ENCODE results near the gene SEC14L2.

SEC14L2 gene

GRCh38 chr22:30425327-30425615 is 28.5 kb downstream of the SEC14L2 start:
- no peak for DNase-seq (ENCODE audit: low spot score)
- ChIA-PET CTCF (no interaction called here), POLR2A (ENCODE audit: low non-redundant PET) (no interaction called here)
- TF ChIP-seq CTCF (conservative IDR thresholded peaks at IDR 0.05; ENCODE audit: low read depth): no peak
- peak overlapping the region; percentile 99 for H3K27ac ChIP-seq

GRCh38 chr22:30425616-30426387 is 29.0 kb downstream of the SEC14L2 start, which contains the start of gene MTFP1:
TSS of gene MTFP1 (plus strand) at chr22:30425768. CDS start at chr22:30425880, 112 bp downstream.
- POLR2A ChIA-PET (ENCODE audit: low non-redundant PET): no interaction called here
- TF ChIP-seq CTCF (conservative IDR thresholded peaks at IDR 0.05; ENCODE audit: low read depth): no peak
- peak within 1 kb of the TSS; percentile 99 for H3K27ac ChIP-seq

GRCh38 chr22:30426388-30427353 is 29.9 kb downstream of the SEC14L2 start:
- POLR2A ChIA-PET (ENCODE audit: low non-redundant PET): no interaction called here
- TF ChIP-seq CTCF (conservative IDR thresholded peaks at IDR 0.05; ENCODE audit: low read depth): peak; percentile 83

More at GRCh38 chr22:30425616-30426387, 29.0 kb downstream of the SEC14L2 start, which contains the start of gene MTFP1:
- CTCF ChIA-PET: interaction anchor here (1.1 kb wide), 1 partner anchor 60 kb away, joined by 4 read pairs; no protein-coding TSS in a partner anchor
- peak; percentile 48 for DNase-seq (ENCODE audit: low spot score)

GRCh38 chr22:30427871-30428270 is 31.1 kb downstream of the SEC14L2 start:
- DNase-seq (ENCODE audit: low spot score): no peak
- TF ChIP-seq CTCF (conservative IDR thresholded peaks at IDR 0.05; ENCODE audit: low read depth): no peak
- POLR2A ChIA-PET (ENCODE audit: low non-redundant PET): no interaction called here
- CTCF ChIA-PET: interaction anchor here (0.6 kb wide), 1 partner anchor 8 kb away, joined by 4 read pairs; no protein-coding TSS in a partner anchor
- H3K27ac ChIP-seq: peak overlapping the region; percentile 45

More at GRCh38 chr22:30426388-30427353, 29.9 kb downstream of the SEC14L2 start:
- H3K27ac ChIP-seq: peak overlapping the region; percentile 99
- CTCF ChIA-PET: interaction anchor here (0.6 to 1.1 kb wide), 3 partner anchors 44 to 131 kb away, joined by 3 to 4 read pairs (median 3); no protein-coding TSS in a partner anchor
- peak; percentile 84 for DNase-seq (ENCODE audit: low spot score)

GRCh38 chr22:30429887-30430286 is 33.1 kb downstream of the SEC14L2 start:
- CTCF ChIA-PET: interaction anchor here (0.6 kb wide), 1 partner anchor 55 kb away, joined by 3 read pairs; no protein-coding TSS in a partner anchor
- H3K27ac ChIP-seq: peak overlapping the region; percentile 45; the same call in 1 of the 2 replicates
- TF ChIP-seq CTCF (conservative IDR thresholded peaks at IDR 0.05; ENCODE audit: low read depth): no peak
- POLR2A ChIA-PET (ENCODE audit: low non-redundant PET): no interaction called here
- DNase-seq (ENCODE audit: low spot score): no peak

- ChIA-PET CTCF (interaction anchor here (0.6 to 1.0 kb wide), 2 partner anchors 40 to 171 kb away, joined by 3 read pairs; no protein-coding TSS in a partner anchor), POLR2A (ENCODE audit: low non-redundant PET) (no interaction called here)
- no peak for DNase-seq (ENCODE audit: low spot score)
- TF ChIP-seq CTCF (conservative IDR thresholded peaks at IDR 0.05; ENCODE audit: low read depth): no peak
- no peak overlapping the region for H3K27ac ChIP-seq
These were observed 34.1 kb downstream of the SEC14L2 start for GRCh38 chr22:30430933-30431332.
